ENCODE measurements around the gene CAMSAP3. TPM values are rescaled to one million over a fixed set of nuclear protein-coding genes. Genes with fewer than 3 reads are reported as not detected.

Gene CAMSAP3
- total RNA-seq, 1 donor from 2014 or later: 4.1 TPM

DNA sequence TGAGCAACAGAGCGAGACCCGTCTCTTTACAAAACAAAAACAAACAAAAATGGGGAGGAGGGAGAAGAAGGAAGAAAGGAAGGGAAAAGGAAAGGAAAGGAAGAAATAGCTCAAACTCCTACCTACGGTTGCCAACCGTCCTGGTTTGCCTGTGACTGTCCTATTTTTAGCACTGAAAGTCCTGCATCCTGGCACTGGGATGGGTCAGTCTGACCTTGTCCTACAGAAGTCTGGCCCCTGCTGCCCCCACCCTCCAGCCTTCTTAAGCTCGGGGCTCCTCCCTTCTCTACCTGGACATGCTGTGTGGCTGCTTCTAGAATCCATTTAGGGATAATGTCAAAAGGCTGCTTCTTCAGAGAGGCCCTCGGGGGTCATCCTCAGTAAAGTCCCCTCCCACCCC, 40.0 kb downstream of the CAMSAP3 start:
- Histone ChIP-seq H3K4me3 (ENCODE audit: insufficient read depth, low read depth, low read length) (no peak overlapping the region), H3K4me1 (ENCODE audit: insufficient read depth, low read length) (peaks cover 1% of the 10 kb centered on the region), H3K27ac (ENCODE audit: low read depth, low read length) (no peak overlapping the region), H3K9ac (ENCODE audit: low read length) (no peak overlapping the region), H3K9me3 (ENCODE audit: insufficient read depth, low read depth, low read length) (peaks cover 5% of the 10 kb centered on the region), H3K79me2 (ENCODE audit: insufficient read depth, low read length) (peaks cover 13% of the 10 kb centered on the region), H3K27me3 (ENCODE audit: insufficient read depth, low read length) (peaks cover 13% of the 10 kb centered on the region), H3K36me3 (ENCODE audit: insufficient read depth, low read length) (no peaks in the 10 kb centered on the region), H2AFZ (ENCODE audit: low read depth, low read length) (no peak overlapping the region), H4K20me1 (ENCODE audit: insufficient read depth, low read length) (no peaks in the 10 kb centered on the region), H3K4me2 (ENCODE audit: low read length) (no peak overlapping the region)
- no peak for TF ChIP-seq EZH2 (IDR thresholded peaks at IDR 0.05; ENCODE audit: insufficient read depth, low read length)
- TF ChIP-seq, protein P1, sequence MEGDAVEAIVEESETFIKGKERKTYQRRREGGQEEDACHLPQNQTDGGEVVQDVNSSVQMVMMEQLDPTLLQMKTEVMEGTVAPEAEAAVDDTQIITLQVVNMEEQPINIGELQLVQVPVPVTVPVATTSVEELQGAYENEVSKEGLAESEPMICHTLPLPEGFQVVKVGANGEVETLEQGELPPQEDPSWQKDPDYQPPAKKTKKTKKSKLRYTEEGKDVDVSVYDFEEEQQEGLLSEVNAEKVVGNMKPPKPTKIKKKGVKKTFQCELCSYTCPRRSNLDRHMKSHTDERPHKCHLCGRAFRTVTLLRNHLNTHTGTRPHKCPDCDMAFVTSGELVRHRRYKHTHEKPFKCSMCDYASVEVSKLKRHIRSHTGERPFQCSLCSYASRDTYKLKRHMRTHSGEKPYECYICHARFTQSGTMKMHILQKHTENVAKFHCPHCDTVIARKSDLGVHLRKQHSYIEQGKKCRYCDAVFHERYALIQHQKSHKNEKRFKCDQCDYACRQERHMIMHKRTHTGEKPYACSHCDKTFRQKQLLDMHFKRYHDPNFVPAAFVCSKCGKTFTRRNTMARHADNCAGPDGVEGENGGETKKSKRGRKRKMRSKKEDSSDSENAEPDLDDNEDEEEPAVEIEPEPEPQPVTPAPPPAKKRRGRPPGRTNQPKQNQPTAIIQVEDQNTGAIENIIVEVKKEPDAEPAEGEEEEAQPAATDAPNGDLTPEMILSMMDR (IDR thresholded peaks at IDR 0.05; ENCODE audit: insufficient read depth, low read depth, low read length): no peak
- Mint-ChIP-seq H3K27me3 (ENCODE audit: low read depth, unreplicated experiment) (peaks cover 7% of the 10 kb centered on the region), H3K27ac (ENCODE audit: unreplicated experiment) (no peak overlapping the region), H3K9me3 (ENCODE audit: unreplicated experiment) (no peaks in the 10 kb centered on the region), H3K4me1 (ENCODE audit: low read depth, unreplicated experiment) (peaks cover 4% of the 10 kb centered on the region), H3K36me3 (ENCODE audit: low read depth, unreplicated experiment) (peaks cover 1% of the 10 kb centered on the region), H3K4me3 (ENCODE audit: unreplicated experiment) (peak overlapping the region; percentile 64)
- no peak for DNase-seq (ENCODE audit: low read depth)
- FAIRE-seq: no peak

DNA sequence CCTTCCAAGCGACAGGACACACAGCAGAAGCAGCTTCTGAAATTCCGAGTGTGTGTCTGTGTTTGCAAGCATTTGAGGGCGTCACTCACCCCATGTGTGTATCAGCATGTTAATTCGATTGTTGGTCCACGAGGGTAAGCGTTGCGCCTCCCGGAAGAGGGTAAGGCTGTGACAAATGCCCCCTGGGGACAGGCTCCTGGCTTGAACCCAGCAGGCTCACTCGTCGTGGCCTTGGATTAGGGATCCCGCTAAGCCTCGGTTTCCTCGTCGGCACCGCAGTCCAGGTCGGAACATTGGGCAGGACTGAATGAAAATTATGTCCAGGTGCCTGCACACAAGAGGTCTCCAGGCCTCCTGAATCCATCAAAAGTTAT, 40.6 kb downstream of the CAMSAP3 start:
- peak overlapping the region; percentile 83 for H3K4me3 Mint-ChIP-seq (ENCODE audit: unreplicated experiment)
- H3K4me1 ChIP-seq (ENCODE audit: insufficient read depth, low read length): no peaks in the 10 kb centered on the region
- no peak overlapping the region for H3K9ac ChIP-seq (ENCODE audit: low read length)
- no peak overlapping the region for H3K4me3 ChIP-seq (ENCODE audit: insufficient read depth, low read depth, low read length)
- H3K9me3 Mint-ChIP-seq (ENCODE audit: unreplicated experiment): no peaks in the 10 kb centered on the region
- H3K27ac ChIP-seq (ENCODE audit: low read depth, low read length): no peak overlapping the region
- H3K36me3 ChIP-seq (ENCODE audit: insufficient read depth, low read length): no peaks in the 10 kb centered on the region
- no peaks in the 10 kb centered on the region for H4K20me1 ChIP-seq (ENCODE audit: insufficient read depth, low read length)
- no peak overlapping the region for H3K27ac Mint-ChIP-seq (ENCODE audit: unreplicated experiment)
- no peak for DNase-seq (ENCODE audit: low read depth)
- FAIRE-seq: no peak
- peaks cover 5% of the 10 kb centered on the region for H3K9me3 ChIP-seq (ENCODE audit: insufficient read depth, low read depth, low read length)
- no peak overlapping the region for H3K4me2 ChIP-seq (ENCODE audit: low read length)
- H3K36me3 Mint-ChIP-seq (ENCODE audit: low read depth, unreplicated experiment): peaks cover 1% of the 10 kb centered on the region
- H3K27me3 Mint-ChIP-seq (ENCODE audit: low read depth, unreplicated experiment): peaks cover 7% of the 10 kb centered on the region
- no peaks in the 10 kb centered on the region for H3K4me1 Mint-ChIP-seq (ENCODE audit: low read depth, unreplicated experiment)
- no peak overlapping the region for H2AFZ ChIP-seq (ENCODE audit: low read depth, low read length)
- peaks cover 8% of the 10 kb centered on the region for H3K79me2 ChIP-seq (ENCODE audit: insufficient read depth, low read length)
- TF ChIP-seq EZH2 (IDR thresholded peaks at IDR 0.05; ENCODE audit: insufficient read depth, low read length): no peak
- TF ChIP-seq, protein P1 (IDR thresholded peaks at IDR 0.05; ENCODE audit: insufficient read depth, low read depth, low read length): no peak
- peaks cover 13% of the 10 kb centered on the region for H3K27me3 ChIP-seq (ENCODE audit: insufficient read depth, low read length)

DNA sequence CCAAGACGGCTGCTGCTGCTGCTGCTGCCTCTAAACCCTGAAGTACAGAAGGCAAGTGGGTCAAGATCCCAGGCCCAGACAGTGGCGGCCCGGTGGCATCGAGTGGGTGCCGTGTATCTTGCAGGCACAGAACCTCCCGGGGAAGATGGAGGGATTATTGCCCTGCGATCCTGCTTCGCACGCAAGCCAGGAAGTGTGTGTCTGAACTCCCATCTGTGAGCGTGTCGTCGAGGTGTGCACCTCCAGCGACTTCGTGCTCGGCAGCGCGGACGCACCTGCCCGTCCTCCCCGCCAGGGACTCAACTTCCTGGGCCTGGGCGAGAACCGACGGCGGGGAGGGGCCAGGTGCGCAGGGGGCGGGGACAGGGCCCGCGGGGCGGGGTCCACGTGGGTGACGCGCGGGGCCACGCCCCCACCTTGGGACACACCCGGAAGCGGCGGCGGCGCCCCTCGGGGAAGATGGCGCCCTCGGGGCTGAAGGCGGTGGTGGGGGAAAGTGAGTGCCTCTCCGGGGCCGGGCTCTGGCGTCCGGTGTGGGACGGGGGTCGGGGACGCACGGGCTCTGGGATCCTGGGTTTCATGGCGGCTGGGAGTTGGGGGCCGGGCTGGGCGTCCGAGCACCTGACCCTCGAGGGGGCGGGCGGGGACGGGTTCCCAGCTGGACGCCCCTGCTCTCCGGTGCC, 41.2 kb downstream of the CAMSAP3 start, which contains the start of gene STXBP2:
Gene STXBP2 (plus strand): TSS at position 420 of the 683 bp plus-strand sequence. CDS start 40 bp downstream, at position 460.
- Histone ChIP-seq H3K9me3 (ENCODE audit: insufficient read depth, low read depth, low read length) (peaks cover 5% of the 10 kb centered on the region), H4K20me1 (ENCODE audit: insufficient read depth, low read length) (no peaks in the 10 kb centered on the region), H2AFZ (ENCODE audit: low read depth, low read length) (no peak within 1 kb of the TSS), H3K27ac (ENCODE audit: low read depth, low read length) (no peak within 1 kb of the TSS), H3K36me3 (ENCODE audit: insufficient read depth, low read length) (no peaks in the 10 kb centered on the region), H3K4me1 (ENCODE audit: insufficient read depth, low read length) (no peaks in the 10 kb centered on the region), H3K4me2 (ENCODE audit: low read length) (peak within 1 kb of the TSS; percentile 46), H3K9ac (ENCODE audit: low read length) (no peak within 1 kb of the TSS), H3K4me3 (ENCODE audit: insufficient read depth, low read depth, low read length) (no peak within 1 kb of the TSS), H3K27me3 (ENCODE audit: insufficient read depth, low read length) (peaks cover 13% of the 10 kb centered on the region), H3K79me2 (ENCODE audit: insufficient read depth, low read length) (peaks cover 5% of the 10 kb centered on the region)
- FAIRE-seq (no peak), DNase-seq (ENCODE audit: low read depth) (no peak)
- Mint-ChIP-seq H3K4me3 (ENCODE audit: unreplicated experiment) (peak within 1 kb of the TSS; percentile 83), H3K4me1 (ENCODE audit: low read depth, unreplicated experiment) (no peaks in the 10 kb centered on the region), H3K36me3 (ENCODE audit: low read depth, unreplicated experiment) (peaks cover 1% of the 10 kb centered on the region), H3K27ac (ENCODE audit: unreplicated experiment) (peak within 1 kb of the TSS; percentile 66), H3K9me3 (ENCODE audit: unreplicated experiment) (no peaks in the 10 kb centered on the region), H3K27me3 (ENCODE audit: low read depth, unreplicated experiment) (peaks cover 7% of the 10 kb centered on the region)
- no peak for TF ChIP-seq EZH2 (IDR thresholded peaks at IDR 0.05; ENCODE audit: insufficient read depth, low read length)
- TF ChIP-seq, protein P1 (IDR thresholded peaks at IDR 0.05; ENCODE audit: insufficient read depth, low read depth, low read length): no peak

Data from astrocyte (in vitro differentiated cells and primary cell).